Stimulated activated naive CD8-positive, alpha-beta T cell treated with anti-CD3 and anti-CD28 coated beads, Interleukin-15, amount 100 ng/mL, for 72 hours (primary cell): ENCODE results near the gene KRT86.
A peak's percentile ranks its signal among the peaks of the same experiment; 100 is the strongest.
"Not testable (repeated sequence)": the region's sequence is repeated elsewhere in the genome, so short reads cannot be mapped to it uniquely, and the experiment has no call there.

Source experiments
- ATAC-seq: fragments of 150-1000 bp; cut with Tn5 transposase; 2 replicates; pipeline ENCODE4 v1.10.0; 2021; ENCODE audit warnings: mild to moderate bottlenecking, moderate library complexity
- DNase-seq, 2 donors: peaks; one replicate each; pipeline ENCODE4 v3.0.0; 2021 to 2022
- H3K27ac Mint-ChIP-seq, 2 donors: one replicate each; pipeline ENCODE4 v1.8.0; 2022; ENCODE audit warnings: mild to moderate bottlenecking in 2 of 2, mixed read lengths in 2 of 2, moderate library complexity in 2 of 2
- H3K27me3 Mint-ChIP-seq: one replicate; pipeline ENCODE4 v1.8.0; 2022; ENCODE audit warnings: mixed read lengths
- H3K4me1 Mint-ChIP-seq: one replicate; pipeline ENCODE4 v1.8.0; 2022; ENCODE audit warnings: mild to moderate bottlenecking, mixed read lengths
- H3K4me3 Mint-ChIP-seq, 2 donors: one replicate each; pipeline ENCODE4 v1.8.0; 2022; ENCODE audit warnings: mild to moderate bottlenecking in 2 of 2, mixed read lengths in 2 of 2, moderate library complexity in 1 of 2
- H3K9me3 Mint-ChIP-seq, 2 donors: one replicate each; pipeline ENCODE4 v1.8.0; 2022; ENCODE audit warnings: mixed read lengths in 2 of 2

The KRT86 gene

DNA sequence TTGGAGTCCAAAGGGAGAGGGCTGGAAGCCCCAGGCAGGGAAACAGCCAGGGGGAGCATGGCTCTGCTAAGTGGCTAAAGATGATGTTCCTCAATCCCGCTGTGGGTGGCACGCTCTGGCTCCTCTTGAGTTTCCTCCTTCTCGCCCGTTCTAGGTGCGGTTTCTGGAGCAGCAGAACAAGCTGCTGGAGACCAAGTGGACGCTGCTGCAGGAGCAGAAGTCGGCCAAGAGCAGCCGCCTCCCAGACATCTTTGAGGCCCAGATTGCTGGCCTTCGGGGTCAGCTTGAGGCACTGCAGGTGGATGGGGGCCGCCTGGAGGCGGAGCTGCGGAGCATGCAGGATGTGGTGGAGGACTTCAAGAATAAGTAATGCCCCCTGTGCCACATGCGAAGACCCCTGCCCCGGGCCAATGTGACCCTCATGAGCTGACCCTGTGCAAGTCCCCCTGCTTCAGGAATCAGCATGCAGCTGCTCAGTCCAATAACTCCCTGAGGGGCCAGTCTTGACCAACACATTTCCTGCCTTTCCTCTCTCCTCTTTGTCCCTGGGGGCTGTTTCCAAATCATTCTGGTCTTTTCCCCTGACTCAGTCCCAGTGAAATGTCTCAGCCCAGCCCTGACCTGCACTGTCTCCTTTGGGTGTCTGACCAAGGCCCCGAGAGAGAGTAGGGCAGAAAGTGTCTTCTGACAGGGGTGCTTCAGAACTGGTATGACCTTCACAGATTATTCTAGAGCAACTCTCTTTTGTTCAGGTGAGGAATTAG lies 39.3 kb upstream of the KRT86 start:
- H3K27me3 Mint-ChIP-seq = peaks cover 71% of the 10 kb centered on the region
- H3K9me3 Mint-ChIP-seq = no peaks in the 10 kb centered on the region
- peaks cover 6% of the 10 kb centered on the region for H3K4me1 Mint-ChIP-seq
- no peak overlapping the region for H3K27ac Mint-ChIP-seq
- no peak overlapping the region for H3K4me3 Mint-ChIP-seq
- no peak for DNase-seq
- no peak for ATAC-seq

DNA sequence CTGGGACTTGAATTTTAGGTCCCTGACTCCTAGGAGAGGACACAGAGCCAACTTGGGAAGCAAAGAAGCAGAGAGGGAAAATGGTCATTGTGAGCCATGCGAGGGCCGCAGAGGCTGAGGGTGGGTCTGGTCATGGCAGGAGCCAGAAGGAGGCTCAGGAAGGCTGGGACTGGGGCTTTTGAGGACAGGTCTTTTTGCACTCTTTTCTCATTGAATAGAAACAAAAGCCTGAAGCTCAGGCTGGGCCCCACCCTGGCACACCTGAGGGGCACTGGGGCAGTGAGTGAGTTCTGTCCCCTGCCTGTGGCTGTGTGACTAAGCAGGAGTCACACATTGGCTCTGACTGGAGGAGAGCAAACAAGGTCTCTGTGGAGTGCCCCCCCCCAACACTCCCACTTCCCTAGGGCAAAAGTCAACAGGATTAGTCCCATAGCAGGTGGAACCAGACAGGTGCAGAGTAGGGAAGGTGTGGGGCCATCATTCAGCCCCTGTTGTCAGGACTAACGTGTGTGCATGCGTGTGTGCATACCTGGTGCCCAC lies 38.6 kb upstream of the KRT86 start:
- no peaks in the 10 kb centered on the region for H3K9me3 Mint-ChIP-seq
- H3K27ac Mint-ChIP-seq = no peak overlapping the region
- ATAC-seq (no peak), DNase-seq (no peak)
- H3K4me1 Mint-ChIP-seq = peaks cover 6% of the 10 kb centered on the region
- no peak overlapping the region for H3K4me3 Mint-ChIP-seq
- peaks cover 64% of the 10 kb centered on the region for H3K27me3 Mint-ChIP-seq

DNA sequence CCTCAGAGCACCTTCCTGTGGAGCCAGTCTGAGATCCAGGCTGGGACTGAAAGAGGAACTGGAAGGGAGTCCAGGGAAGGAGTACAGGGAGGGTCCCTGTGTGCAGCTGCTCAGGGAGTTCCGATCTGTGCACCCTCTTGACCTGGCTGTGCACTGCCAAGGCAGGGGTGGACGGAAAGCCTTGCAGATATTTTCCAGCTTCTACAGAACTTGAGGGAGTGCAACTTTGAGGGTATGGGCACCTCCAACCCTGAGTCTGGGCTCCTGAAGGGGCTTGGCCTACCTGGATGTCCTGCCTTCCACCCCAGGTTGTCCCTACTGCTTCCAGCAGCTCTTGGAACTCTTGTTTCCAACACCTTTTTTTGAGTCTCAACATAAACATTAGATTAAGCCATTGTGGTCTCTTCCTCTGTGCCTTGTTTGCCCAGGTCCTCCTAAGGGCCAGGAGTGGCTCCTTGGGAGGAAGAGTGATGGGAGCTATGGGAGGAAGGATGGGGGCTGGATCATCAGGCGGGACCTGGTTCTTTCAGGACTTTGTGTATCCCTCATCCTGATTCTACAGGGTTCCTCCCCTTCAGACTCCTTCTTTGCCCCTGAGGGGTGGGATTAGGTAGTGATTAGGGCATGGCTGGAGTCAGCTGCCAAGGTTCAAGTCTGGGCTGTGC lies 37.9 kb upstream of the KRT86 start:
- DNase-seq = no peak
- no peak for ATAC-seq
- Mint-ChIP-seq H3K4me1 (peaks cover 12% of the 10 kb centered on the region), H3K4me3 (no peak overlapping the region), H3K27me3 (peaks cover 57% of the 10 kb centered on the region), H3K9me3 (no peaks in the 10 kb centered on the region), H3K27ac (no peak overlapping the region)

DNA sequence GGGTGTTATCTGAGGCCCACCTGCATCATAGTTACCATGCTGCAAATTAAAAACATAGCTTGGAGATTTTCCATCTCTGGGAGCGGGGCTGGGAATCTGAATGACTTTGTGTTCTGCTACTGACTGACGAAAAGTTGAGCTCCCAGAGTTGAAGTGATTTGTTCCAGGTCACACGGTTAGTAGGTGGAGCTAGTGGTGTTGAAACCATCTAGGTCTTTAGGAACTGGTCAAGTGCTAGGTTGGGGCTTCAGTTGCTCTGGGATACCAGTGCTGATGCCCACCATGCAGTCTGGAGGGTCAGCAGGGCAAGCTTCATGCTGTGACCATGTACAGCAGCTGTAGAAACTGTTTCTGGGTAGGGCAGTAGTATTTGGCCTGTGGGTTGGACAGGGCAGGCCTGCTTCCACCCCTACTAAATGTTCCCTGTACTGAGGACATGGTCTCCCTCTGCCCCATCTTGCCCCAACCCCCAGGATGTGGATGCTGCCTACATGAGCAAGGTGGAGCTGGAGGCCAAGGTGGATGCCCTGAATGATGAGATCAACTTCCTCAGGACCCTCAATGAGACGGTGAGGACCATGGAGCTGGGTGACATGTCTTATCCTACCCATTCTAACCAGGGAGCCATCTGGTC lies 36.1 kb upstream of the KRT86 start:
- H3K9me3 Mint-ChIP-seq = no peaks in the 10 kb centered on the region
- no peak overlapping the region for H3K27ac Mint-ChIP-seq
- peaks cover 39% of the 10 kb centered on the region for H3K27me3 Mint-ChIP-seq
- ATAC-seq (no peak), DNase-seq (no peak)
- peaks cover 25% of the 10 kb centered on the region for H3K4me1 Mint-ChIP-seq
- H3K4me3 Mint-ChIP-seq = no peak overlapping the region

DNA sequence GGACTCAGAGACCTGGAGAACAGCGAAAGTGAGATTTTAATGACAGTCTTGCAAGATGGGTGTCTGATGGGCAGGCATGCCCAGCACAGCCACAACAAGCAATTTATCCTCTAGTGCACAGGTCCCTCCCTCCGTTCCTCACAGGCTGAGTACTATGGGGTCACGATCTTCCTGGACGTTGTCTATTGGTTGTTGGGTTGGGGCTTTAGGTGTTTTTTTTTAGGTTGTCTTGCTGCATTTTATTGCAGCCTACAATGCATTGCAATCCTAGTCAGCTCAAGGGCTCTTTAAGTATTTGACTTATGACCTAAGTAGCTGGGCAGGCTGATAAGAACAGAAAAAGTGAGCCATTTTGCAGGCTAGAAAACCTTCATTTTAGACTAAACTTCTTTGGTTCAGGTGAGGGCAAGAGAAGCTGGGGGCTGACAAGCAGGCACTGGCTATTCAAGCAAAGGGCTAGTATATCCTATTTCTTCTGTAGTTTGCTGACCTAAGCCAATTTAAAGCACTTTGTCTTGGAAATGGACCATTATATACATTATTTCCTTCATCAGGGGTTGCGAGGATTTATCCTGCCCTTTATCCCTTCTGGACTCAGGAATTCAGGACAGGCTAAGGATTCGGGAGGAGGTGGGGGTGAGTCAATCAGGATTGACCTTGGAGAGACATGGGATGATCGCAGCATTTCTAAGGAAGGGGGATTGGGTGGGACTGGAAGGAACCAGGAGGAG lies 35.4 kb upstream of the KRT86 start:
- Mint-ChIP-seq H3K9me3 (no peaks in the 10 kb centered on the region), H3K4me1 (peaks cover 27% of the 10 kb centered on the region), H3K27me3 (peaks cover 32% of the 10 kb centered on the region), H3K4me3 (no peak overlapping the region), H3K27ac (peak overlapping the region in 1 of 2 donors; percentile 74)
- ATAC-seq = no peak
- DNase-seq = no peak

DNA sequence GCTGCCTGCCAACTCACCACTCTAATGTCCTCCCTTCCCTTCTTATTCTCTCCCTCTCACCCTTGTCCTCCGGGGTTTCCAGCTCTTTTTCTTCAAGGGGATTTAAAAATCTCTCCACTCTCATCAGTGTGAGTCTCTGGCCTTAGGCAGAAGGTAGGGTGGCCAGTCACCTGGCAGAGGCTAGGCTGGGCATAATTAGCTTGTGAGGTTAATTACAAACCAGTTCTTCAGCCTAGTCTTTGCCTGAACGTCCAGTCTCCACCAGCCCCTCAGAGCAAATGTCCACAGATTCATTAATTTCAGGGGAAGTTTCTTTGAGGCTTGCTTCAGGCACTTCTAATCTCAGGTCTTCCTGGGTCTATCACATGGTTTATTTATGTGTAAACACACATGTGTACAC lies 34.7 kb upstream of the KRT86 start:
- no peak for DNase-seq
- Mint-ChIP-seq H3K27me3 (peaks cover 25% of the 10 kb centered on the region), H3K27ac (peak overlapping the region in 1 of 2 donors; percentile 74), H3K4me3 (no peak overlapping the region), H3K9me3 (no peaks in the 10 kb centered on the region), H3K4me1 (peaks cover 34% of the 10 kb centered on the region)
- no peak for ATAC-seq

DNA sequence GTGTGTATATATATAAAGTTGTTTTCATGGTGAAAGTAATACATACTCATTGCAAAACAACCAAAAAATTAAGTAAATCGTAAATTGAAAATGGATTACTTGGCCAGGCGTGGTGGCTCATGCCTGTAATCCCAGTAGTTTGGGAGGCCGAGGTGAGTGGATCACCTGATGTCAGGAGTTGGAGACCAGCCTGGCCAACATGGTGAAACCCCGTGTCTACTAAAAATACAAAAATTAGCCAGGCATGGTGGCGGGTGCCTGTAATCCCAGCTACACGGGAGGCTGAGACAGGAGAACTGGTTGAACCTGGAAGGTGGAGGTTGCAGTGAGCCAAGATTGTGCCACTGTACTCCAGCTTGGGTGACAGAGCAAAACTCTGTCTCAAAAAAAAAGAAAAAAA lies 34.2 kb upstream of the KRT86 start:
- ATAC-seq, DNase-seq, H3K9me3 Mint-ChIP-seq, H3K4me3 Mint-ChIP-seq, H3K27ac Mint-ChIP-seq: not testable (repeated sequence)
- peaks cover 20% of the 10 kb centered on the region for H3K27me3 Mint-ChIP-seq
- H3K4me1 Mint-ChIP-seq = peaks cover 39% of the 10 kb centered on the region

DNA sequence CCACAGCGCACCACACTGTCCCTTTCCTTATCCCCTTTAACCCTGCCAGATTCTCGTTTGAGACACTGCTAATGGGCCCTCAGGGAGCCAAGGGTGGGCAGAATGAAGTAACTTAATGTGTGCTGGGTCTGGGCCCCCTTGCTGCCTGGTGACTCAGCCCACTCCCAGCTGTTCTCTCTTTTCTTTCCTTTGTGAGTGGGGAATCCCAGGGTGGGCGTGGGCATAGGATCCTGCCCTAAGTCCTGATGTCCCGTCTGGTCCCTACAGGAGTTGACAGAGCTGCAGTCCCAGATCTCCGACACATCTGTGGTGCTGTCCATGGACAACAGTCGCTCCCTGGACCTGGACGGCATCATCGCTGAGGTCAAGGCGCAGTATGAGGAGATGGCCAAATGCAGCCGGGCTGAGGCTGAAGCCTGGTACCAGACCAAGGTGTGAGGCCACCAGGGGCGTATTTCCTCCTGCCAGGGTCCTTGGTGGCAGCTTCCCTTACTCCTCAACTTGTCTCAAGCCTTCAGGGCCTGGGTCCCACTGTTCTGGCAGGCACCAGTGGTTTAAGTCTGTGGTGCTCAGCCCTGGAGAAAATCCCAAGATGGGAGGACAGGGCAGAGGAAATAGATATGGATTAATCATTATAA lies 33.1 kb upstream of the KRT86 start:
- Mint-ChIP-seq H3K9me3 (no peaks in the 10 kb centered on the region), H3K4me3 (no peak overlapping the region), H3K4me1 (peaks cover 50% of the 10 kb centered on the region), H3K27ac (no peak overlapping the region), H3K27me3 (peaks cover 12% of the 10 kb centered on the region)
- no peak for DNase-seq
- no peak for ATAC-seq

DNA sequence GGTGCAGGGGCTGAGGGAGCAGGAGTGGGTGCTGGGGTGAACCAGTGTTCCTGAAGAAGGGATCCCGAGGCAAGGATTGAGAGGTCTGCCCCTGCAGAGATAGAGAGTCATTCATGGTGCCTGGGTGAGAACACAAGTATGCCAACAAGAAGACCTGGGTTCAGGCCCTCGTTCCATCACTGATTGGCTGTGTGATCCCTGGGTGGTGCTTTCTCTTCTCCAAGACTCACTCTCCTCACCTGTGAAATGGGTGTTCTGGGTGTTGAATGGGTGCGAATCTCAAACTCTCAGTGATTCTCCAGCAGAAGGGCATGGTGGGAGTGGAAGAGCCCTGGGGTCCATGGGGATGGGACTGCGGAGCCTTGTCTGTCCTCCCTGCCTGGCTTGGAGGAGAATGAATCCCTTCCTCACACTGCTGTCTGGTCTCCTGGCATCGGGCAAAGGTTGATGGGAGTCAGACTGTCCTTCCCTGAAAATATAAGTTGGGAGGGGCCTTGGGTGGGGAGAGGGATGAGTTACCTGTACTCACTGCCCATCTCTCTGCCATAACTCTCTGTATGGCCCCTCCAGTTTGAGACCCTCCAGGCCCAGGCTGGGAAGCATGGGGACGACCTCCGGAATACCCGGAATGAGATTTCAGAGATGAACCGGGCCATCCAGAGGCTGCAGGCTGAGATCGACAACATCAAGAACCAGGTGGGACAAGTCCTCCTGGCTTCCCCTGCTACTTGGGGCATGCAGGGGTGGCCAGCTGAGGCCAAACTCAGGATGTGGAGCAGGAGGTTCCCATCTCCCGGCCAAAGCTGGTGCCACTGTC lies 31.8 kb upstream of the KRT86 start:
- Mint-ChIP-seq H3K4me1 (peaks cover 63% of the 10 kb centered on the region), H3K9me3 (no peaks in the 10 kb centered on the region), H3K4me3 (no peak overlapping the region), H3K27ac (no peak overlapping the region), H3K27me3 (peaks cover 20% of the 10 kb centered on the region)
- DNase-seq (no peak), ATAC-seq (no peak)

DNA sequence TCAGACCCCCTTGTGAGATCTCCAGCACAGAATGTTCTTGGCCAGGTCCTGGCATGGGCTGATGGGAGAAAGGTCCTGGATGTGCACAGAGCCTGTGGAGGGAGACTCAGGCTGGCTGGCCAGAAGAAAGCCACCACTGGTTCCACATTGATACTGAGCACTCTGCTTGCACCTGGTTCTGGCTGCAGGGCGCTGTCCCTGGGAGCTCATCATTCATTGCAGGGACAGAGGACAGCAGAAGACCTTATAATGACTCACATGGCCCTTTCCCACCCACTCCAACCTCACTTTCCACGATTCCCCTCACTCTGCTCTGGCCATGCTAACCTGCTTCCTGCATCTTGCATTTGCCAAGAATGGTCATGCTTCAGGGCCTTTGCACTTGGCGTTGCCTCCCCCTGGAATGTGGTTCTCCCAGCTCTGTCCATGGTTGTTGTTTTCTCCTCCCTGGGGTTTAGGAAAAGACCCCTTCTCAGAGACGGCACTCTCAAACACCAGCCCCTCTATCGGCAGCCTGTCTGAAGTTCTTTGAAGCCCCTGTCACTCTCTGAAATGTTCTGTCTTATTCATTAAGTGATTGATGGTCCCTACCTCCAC lies 31.1 kb upstream of the KRT86 start:
- H3K4me1 Mint-ChIP-seq = peaks cover 64% of the 10 kb centered on the region
- peaks cover 27% of the 10 kb centered on the region for H3K27me3 Mint-ChIP-seq
- H3K27ac Mint-ChIP-seq = peak overlapping the region; percentile 98
- H3K4me3 Mint-ChIP-seq = peak overlapping the region; percentile 88 to 93
- DNase-seq (no peak), ATAC-seq (no peak)
- H3K9me3 Mint-ChIP-seq = no peaks in the 10 kb centered on the region

DNA sequence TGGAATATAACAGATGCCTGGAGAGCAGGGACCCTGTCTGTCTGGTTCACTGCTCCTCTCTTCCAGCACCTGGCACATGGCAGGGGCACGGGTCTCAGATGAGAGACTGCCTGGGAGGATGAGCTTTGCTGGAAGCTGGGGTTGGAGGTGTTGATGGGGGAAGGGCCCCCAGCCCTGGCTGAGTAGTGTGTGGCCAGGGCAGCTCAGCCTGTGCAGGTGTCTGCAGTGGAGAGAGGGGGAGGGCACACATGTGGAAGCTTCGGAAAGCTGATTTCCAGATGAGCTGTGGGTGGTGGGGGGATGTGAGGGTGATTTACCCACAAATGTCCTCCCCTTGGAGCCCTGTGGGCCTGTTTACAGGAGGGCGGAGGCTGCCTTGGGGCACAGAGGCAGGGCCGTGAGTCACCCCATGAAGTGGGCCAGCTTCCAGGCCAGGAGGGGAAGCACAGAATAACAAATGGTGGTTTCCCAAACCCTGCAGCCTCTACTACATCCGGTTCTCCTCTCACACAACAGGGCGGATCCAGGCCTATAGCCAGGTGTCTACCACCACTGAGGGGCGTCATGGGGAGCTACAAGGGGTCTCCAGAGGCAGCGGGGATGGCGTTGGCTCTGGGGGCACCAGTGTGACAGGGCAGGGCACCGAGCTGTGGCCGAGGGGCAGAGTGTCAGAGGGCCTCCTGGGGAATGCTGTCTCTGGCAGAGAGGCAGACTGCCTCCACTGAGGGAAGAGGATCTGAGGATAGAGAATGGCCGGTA lies 30.4 kb upstream of the KRT86 start:
- no peaks in the 10 kb centered on the region for H3K9me3 Mint-ChIP-seq
- H3K4me1 Mint-ChIP-seq = peaks cover 64% of the 10 kb centered on the region
- DNase-seq = peak; percentile 79 to 91
- peak overlapping the region; percentile 88 to 93 for H3K4me3 Mint-ChIP-seq
- ATAC-seq = peak; percentile 99
- H3K27ac Mint-ChIP-seq = peak overlapping the region; percentile 98
- peaks cover 29% of the 10 kb centered on the region for H3K27me3 Mint-ChIP-seq

DNA sequence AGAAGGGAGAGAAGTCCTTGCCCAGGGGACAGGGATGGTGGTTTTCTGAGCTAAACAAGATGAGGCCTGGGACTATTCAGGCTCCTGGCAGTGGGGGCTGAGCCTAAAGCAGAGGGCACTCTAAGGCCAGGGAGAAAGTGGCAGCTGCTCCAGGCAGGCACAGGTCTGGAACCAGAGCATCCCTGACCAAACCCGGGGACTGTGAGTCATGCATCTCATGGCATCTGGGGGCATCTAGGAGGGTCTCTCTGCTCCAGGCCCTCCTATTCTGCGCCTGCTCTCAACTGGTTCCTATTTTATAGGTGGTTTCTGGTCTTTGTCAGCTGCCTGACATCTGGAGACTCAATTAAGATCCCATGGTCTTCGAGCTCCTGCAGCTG lies 29.8 kb upstream of the KRT86 start:
- Mint-ChIP-seq H3K27ac (peak overlapping the region; percentile 98), H3K4me1 (peaks cover 68% of the 10 kb centered on the region), H3K27me3 (peaks cover 29% of the 10 kb centered on the region), H3K4me3 (peak overlapping the region; percentile 88 to 93), H3K9me3 (no peaks in the 10 kb centered on the region)
- DNase-seq (no peak), ATAC-seq (peak; percentile 4)

DNA sequence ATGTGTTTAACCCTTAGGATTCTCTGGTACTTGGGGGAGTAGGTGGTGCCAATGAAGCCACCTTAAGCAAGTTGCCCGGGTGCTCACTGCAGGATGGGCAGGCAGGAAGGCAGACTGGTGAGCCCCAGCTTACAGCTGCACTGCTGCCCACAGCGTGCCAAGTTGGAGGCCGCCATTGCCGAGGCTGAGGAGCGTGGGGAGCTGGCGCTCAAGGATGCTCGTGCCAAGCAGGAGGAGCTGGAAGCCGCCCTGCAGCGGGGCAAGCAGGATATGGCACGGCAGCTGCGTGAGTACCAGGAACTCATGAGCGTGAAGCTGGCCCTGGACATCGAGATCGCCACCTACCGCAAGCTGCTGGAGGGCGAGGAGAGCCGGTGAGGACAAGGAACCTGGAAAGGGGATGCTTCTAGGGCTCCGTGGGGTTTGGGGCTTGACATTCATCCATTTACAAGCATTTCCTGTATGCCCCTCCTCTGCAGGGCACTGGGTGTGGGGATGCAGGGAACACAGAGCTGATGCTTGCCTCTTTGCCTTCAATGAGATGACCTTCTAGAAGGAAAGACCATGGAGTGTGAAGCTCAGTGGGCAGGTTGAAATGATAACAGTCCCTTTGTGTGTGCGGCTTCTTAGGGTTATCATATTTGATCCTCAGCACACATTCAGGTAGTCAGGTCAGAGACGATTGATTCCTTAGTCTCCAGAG lies 29.0 kb upstream of the KRT86 start:
- ATAC-seq = no peak
- Mint-ChIP-seq H3K27me3 (peaks cover 35% of the 10 kb centered on the region), H3K27ac (peak overlapping the region in 1 of 2 donors; percentile 98), H3K4me3 (peak overlapping the region; percentile 88 to 93), H3K4me1 (peaks cover 77% of the 10 kb centered on the region), H3K9me3 (no peaks in the 10 kb centered on the region)
- DNase-seq = no peak
